Measurements from ENCODE around the gene GUCY2F.

DNA sequence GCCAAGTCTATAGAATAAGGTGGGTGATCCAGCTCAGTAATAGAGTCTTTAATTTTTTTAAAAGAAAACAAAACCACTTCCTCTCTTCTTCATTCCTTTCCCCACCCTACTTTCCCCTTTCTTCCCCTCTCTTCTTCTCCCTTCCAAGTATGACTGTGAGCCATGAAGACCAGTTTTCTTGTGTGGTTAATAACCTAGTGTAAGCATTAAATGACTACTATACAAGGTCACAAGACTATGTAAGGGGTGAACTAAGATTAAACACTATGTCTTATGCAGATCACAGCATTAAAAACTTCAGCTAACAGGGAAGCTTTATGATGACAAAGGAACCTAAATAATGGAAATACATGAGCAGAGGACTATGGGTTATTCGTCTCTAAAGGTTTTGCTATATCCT is 135.4 kb downstream of the GUCY2F start:
- TF ChIP-seq CTCF (IDR thresholded peaks at IDR 0.05; ENCODE audit: low read length) (no peak), EZH2 (IDR thresholded peaks at IDR 0.05; ENCODE audit: borderline replicate concordance, low read length) (no peak)

Measured in OCI-LY1 (cell line).